T-helper 17 cell (primary cell): ENCODE data around the gene PIMREG. TPM values are rescaled to one million over a fixed set of nuclear protein-coding genes. Genes with fewer than 3 reads are reported as not detected.
A peak's percentile ranks its signal among the peaks of the same experiment; 100 is the strongest.

ENCODE experiments used
- ATAC-seq: fragments of 150-1000 bp; cut with Tn5 transposase; 2 replicates; pipeline ENCODE4 v1.10.0; 2021; ENCODE audit warnings: mild to moderate bottlenecking, moderate library complexity
- DNase-seq, 3 donors: peaks; one replicate each; pipeline versions ENCODE4 v3.0.0 to v3.0.0-alpha.2; 2020 to 2021
- H3K9me3 ChIP-seq: one replicate; pipeline ENCODE4 v1.7.0; 2013; ENCODE audit warnings: low read length, mild to moderate bottlenecking; ENCODE audit not compliant: control insufficient read depth, poor library complexity, severe bottlenecking
- H3K27ac Mint-ChIP-seq: one replicate; pipeline ENCODE4 v1.8.0; 2022; ENCODE audit warnings: mild to moderate bottlenecking, moderate library complexity, mixed read lengths
- H3K27me3 Mint-ChIP-seq: one replicate; pipeline ENCODE4 v1.8.0; 2022; ENCODE audit warnings: mixed read lengths
- H3K36me3 Mint-ChIP-seq: one replicate; pipeline ENCODE4 v1.8.0; 2022; ENCODE audit warnings: low read depth, mixed read lengths
- H3K4me1 Mint-ChIP-seq: one replicate; pipeline ENCODE4 v1.8.0; 2022; ENCODE audit warnings: mild to moderate bottlenecking, mixed read lengths
- H3K4me3 Mint-ChIP-seq: one replicate; pipeline ENCODE4 v1.8.0; 2022; ENCODE audit warnings: mild to moderate bottlenecking, moderate library complexity, mixed read lengths
- total RNA-seq, 4 donors: library from RNA in 2 of 4; stranded (reverse) in 2 of 4; gene quantifications; one replicate each; pipeline ENCODE4 v1.2.3 and lab custom pipeline; 2022 to 2026

The PIMREG gene
- total RNA-seq, 2 donors from 2014 or later, result not detected

- Mint-ChIP-seq H3K4me3 (no peak overlapping the region), H3K27me3 (peaks cover 29% of the 10 kb centered on the region), H3K4me1 (peaks cover 6% of the 10 kb centered on the region), H3K36me3 (peaks cover 2% of the 10 kb centered on the region), H3K27ac (no peak overlapping the region)
- DNase-seq (no peak), ATAC-seq (no peak)
- no peaks in the 10 kb centered on the region for H3K9me3 ChIP-seq
Observed at GRCh38 chr17:6470751-6471521, 26.7 kb downstream of the PIMREG start.

GRCh38 chr17:6471531-6472465 is 27.5 kb downstream of the PIMREG start:
- no peak overlapping the region for H3K4me3 Mint-ChIP-seq
- H3K4me1 Mint-ChIP-seq, result peaks cover 6% of the 10 kb centered on the region
- no peak for ATAC-seq
- H3K36me3 Mint-ChIP-seq, result no peaks in the 10 kb centered on the region
- H3K9me3 ChIP-seq, result no peaks in the 10 kb centered on the region
- peaks cover 23% of the 10 kb centered on the region for H3K27me3 Mint-ChIP-seq
- no peak overlapping the region for H3K27ac Mint-ChIP-seq
- DNase-seq, result no peak

- Mint-ChIP-seq H3K4me3 (no peak overlapping the region), H3K27me3 (peaks cover 23% of the 10 kb centered on the region), H3K36me3 (no peaks in the 10 kb centered on the region), H3K4me1 (peaks cover 6% of the 10 kb centered on the region), H3K27ac (no peak overlapping the region)
- no peaks in the 10 kb centered on the region for H3K9me3 ChIP-seq
- ATAC-seq, result no peak
- no peak for DNase-seq
Observed at GRCh38 chr17:6472517-6472916, 28.3 kb downstream of the PIMREG start.

GRCh38 chr17:6473128-6473767 is 29.0 kb downstream of the PIMREG start:
- H3K27ac Mint-ChIP-seq, result no peak overlapping the region

GRCh38 chr17:6474376-6474775 is 30.1 kb downstream of the PIMREG start:
- H3K27me3 Mint-ChIP-seq, result peaks cover 12% of the 10 kb centered on the region
- H3K4me1 Mint-ChIP-seq, result peaks cover 6% of the 10 kb centered on the region
- H3K4me3 Mint-ChIP-seq, result no peak overlapping the region
- H3K27ac Mint-ChIP-seq, result no peak overlapping the region
- no peaks in the 10 kb centered on the region for H3K9me3 ChIP-seq
- DNase-seq, result no peak
- no peak for ATAC-seq
- no peaks in the 10 kb centered on the region for H3K36me3 Mint-ChIP-seq

More at GRCh38 chr17:6473128-6473767, 29.0 kb downstream of the PIMREG start:
- peaks cover 23% of the 10 kb centered on the region for H3K27me3 Mint-ChIP-seq
- no peaks in the 10 kb centered on the region for H3K36me3 Mint-ChIP-seq
- ATAC-seq (peak; percentile 69), DNase-seq (peak; percentile 38 to 59 (median 48))
- H3K4me1 Mint-ChIP-seq, result peaks cover 6% of the 10 kb centered on the region
- H3K4me3 Mint-ChIP-seq, result no peak overlapping the region
- H3K9me3 ChIP-seq, result no peaks in the 10 kb centered on the region

GRCh38 chr17:6474906-6475305 is 30.7 kb downstream of the PIMREG start:
- ATAC-seq (no peak), DNase-seq (no peak)
- H3K36me3 Mint-ChIP-seq, result no peaks in the 10 kb centered on the region
- H3K27me3 Mint-ChIP-seq, result peaks cover 7% of the 10 kb centered on the region
- peaks cover 6% of the 10 kb centered on the region for H3K4me1 Mint-ChIP-seq
- no peak overlapping the region for H3K4me3 Mint-ChIP-seq
- H3K9me3 ChIP-seq, result no peaks in the 10 kb centered on the region
- no peak overlapping the region for H3K27ac Mint-ChIP-seq

- Mint-ChIP-seq H3K27me3 (peaks cover 4% of the 10 kb centered on the region), H3K4me1 (peaks cover 4% of the 10 kb centered on the region), H3K27ac (no peak overlapping the region), H3K36me3 (no peaks in the 10 kb centered on the region), H3K4me3 (no peak overlapping the region)
- H3K9me3 ChIP-seq, result no peaks in the 10 kb centered on the region
- ATAC-seq (no peak), DNase-seq (no peak)
Observed at GRCh38 chr17:6475411-6475810, 31.2 kb downstream of the PIMREG start.

GRCh38 chr17:6476076-6476809 is 32.0 kb downstream of the PIMREG start:
- Mint-ChIP-seq H3K4me3 (no peak overlapping the region), H3K27me3 (peaks cover 7% of the 10 kb centered on the region), H3K27ac (no peak overlapping the region), H3K36me3 (no peaks in the 10 kb centered on the region), H3K4me1 (peaks cover 4% of the 10 kb centered on the region)
- no peaks in the 10 kb centered on the region for H3K9me3 ChIP-seq
- no peak for ATAC-seq
- no peak for DNase-seq

- H3K36me3 Mint-ChIP-seq, result no peaks in the 10 kb centered on the region
- H3K27ac Mint-ChIP-seq, result no peak overlapping the region
- DNase-seq (no peak), ATAC-seq (no peak)
- H3K4me1 Mint-ChIP-seq, result peaks cover 4% of the 10 kb centered on the region
- H3K4me3 Mint-ChIP-seq, result no peak overlapping the region
- no peaks in the 10 kb centered on the region for H3K9me3 ChIP-seq
- H3K27me3 Mint-ChIP-seq, result peaks cover 12% of the 10 kb centered on the region
Observed at GRCh38 chr17:6476810-6477179, 32.5 kb downstream of the PIMREG start.

GRCh38 chr17:6477831-6478383 is 33.7 kb downstream of the PIMREG start:
- no peak for ATAC-seq

GRCh38 chr17:6478486-6478885 is 34.2 kb downstream of the PIMREG start:
- Mint-ChIP-seq H3K27me3 (peaks cover 21% of the 10 kb centered on the region), H3K4me3 (no peak overlapping the region), H3K36me3 (no peaks in the 10 kb centered on the region), H3K4me1 (no peaks in the 10 kb centered on the region), H3K27ac (no peak overlapping the region)
- no peaks in the 10 kb centered on the region for H3K9me3 ChIP-seq
- no peak for DNase-seq
- no peak for ATAC-seq

More at GRCh38 chr17:6477831-6478383, 33.7 kb downstream of the PIMREG start:
- no peak overlapping the region for H3K4me3 Mint-ChIP-seq
- no peaks in the 10 kb centered on the region for H3K9me3 ChIP-seq
- peaks cover 20% of the 10 kb centered on the region for H3K27me3 Mint-ChIP-seq
- no peaks in the 10 kb centered on the region for H3K36me3 Mint-ChIP-seq
- no peak for DNase-seq
- peaks cover 4% of the 10 kb centered on the region for H3K4me1 Mint-ChIP-seq
- H3K27ac Mint-ChIP-seq, result no peak overlapping the region

- H3K4me3 Mint-ChIP-seq, result no peak overlapping the region
- peaks cover 26% of the 10 kb centered on the region for H3K27me3 Mint-ChIP-seq
- no peaks in the 10 kb centered on the region for H3K9me3 ChIP-seq
- ATAC-seq, result no peak
- no peak for DNase-seq
- H3K27ac Mint-ChIP-seq, result no peak overlapping the region
- H3K36me3 Mint-ChIP-seq, result no peaks in the 10 kb centered on the region
- H3K4me1 Mint-ChIP-seq, result no peaks in the 10 kb centered on the region
Observed at GRCh38 chr17:6479622-6480302, 35.5 kb downstream of the PIMREG start.
